Loucy (cell line): Measurements from ENCODE around the gene DKK3.

Source experiments
- H2AFZ ChIP-seq: fragments of 200-600 bp; sonication (generic); 2 replicates; pipeline ENCODE4 v1.6.0; 2016; ENCODE audit warnings: antibody characterized with exemption, mild to moderate bottlenecking, low read length, moderate library complexity
- H3F3A ChIP-seq: fragments of 200-600 bp; 2 replicates; pipeline ENCODE4 v1.6.0; 2016; ENCODE audit warnings: antibody characterized with exemption, low read depth, mild to moderate bottlenecking
- H3K27me3 ChIP-seq: fragments of 200-600 bp; sonication (generic); 2 replicates; pipeline ENCODE4 v1.6.1; 2014; ENCODE audit warnings: low read length, mild to moderate bottlenecking; ENCODE audit not compliant: insufficient read depth, poor library complexity, severe bottlenecking
- H3K36me3 ChIP-seq: fragments of 200-600 bp; sonication (generic); 2 replicates; pipeline ENCODE4 v1.6.1; 2016; ENCODE audit warnings: low read length; ENCODE audit not compliant: insufficient read depth
- H3K4me1 ChIP-seq: fragments of 200-600 bp; sonication (generic); 2 replicates; pipeline ENCODE4 v1.5.1; 2014; ENCODE audit warnings: low read length, mild to moderate bottlenecking; ENCODE audit not compliant: insufficient read depth, poor library complexity, severe bottlenecking
- H3K4me2 ChIP-seq: fragments of 200-600 bp; sonication (generic); 2 replicates; pipeline ENCODE4 v1.6.0; 2014; ENCODE audit warnings: antibody characterized with exemption, low read length, low read depth, mild to moderate bottlenecking; ENCODE audit not compliant: poor library complexity, severe bottlenecking
- H3K4me3 ChIP-seq: fragments of 200-600 bp; sonication (generic); 2 replicates; pipeline ENCODE4 v1.5.1; 2014; ENCODE audit warnings: low read length, mild to moderate bottlenecking, mixed read lengths; ENCODE audit not compliant: poor library complexity, severe bottlenecking
- H3K79me2 ChIP-seq: fragments of 200-600 bp; sonication (generic); 2 replicates; pipeline ENCODE4 v1.6.1; 2014; ENCODE audit warnings: low read length; ENCODE audit not compliant: insufficient read depth
- H3K9ac ChIP-seq: fragments of 200-600 bp; sonication (generic); 2 replicates; pipeline ENCODE4 v1.6.0; 2014; ENCODE audit warnings: mild to moderate bottlenecking, low read depth, low read length, moderate library complexity; ENCODE audit not compliant: poor library complexity, severe bottlenecking
- H3K9me2 ChIP-seq: fragments of 200-600 bp; sonication (generic); replicated peaks from 2 replicates; pipeline ENCODE4 v1.6.1; 2016; ENCODE audit warnings: low read depth, low read length, mixed read lengths
- H3K9me3 ChIP-seq: fragments of 200-600 bp; sonication (generic); 2 replicates; pipeline ENCODE4 v1.6.1; 2014; ENCODE audit warnings: mild to moderate bottlenecking, antibody characterized with exemption, low read length, low read depth; ENCODE audit not compliant: insufficient read depth
- H4K20me1 ChIP-seq: fragments of 200-600 bp; sonication (generic); 2 replicates; pipeline ENCODE4 v1.6.0; 2014; ENCODE audit warnings: antibody characterized with exemption, low read length, mild to moderate bottlenecking; ENCODE audit not compliant: insufficient read depth, poor library complexity, severe bottlenecking
- CTCF ChIP-seq: fragments of 200-600 bp; sonication (generic); conservative IDR thresholded peaks from 2 replicates; pipeline ENCODE4 v1.5.1; 2014; ENCODE audit warnings: mild to moderate bottlenecking, antibody characterized with exemption, low read length
- EZH2phosphoT487 ChIP-seq: fragments of 200-600 bp; IDR thresholded peaks from 2 replicates; pipeline ENCODE4 v1.6.1; 2018; ENCODE audit warnings: antibody characterized with exemption, mild to moderate bottlenecking, moderate library complexity, borderline replicate concordance

Gene DKK3

GRCh38 chr11:11987503-11988022 is 20.9 kb downstream of the DKK3 start:
- H3K79me2 ChIP-seq, result no peaks in the 10 kb centered on the region
- H3K9me3 ChIP-seq, result no peaks in the 10 kb centered on the region
- no peaks in the 10 kb centered on the region for H3K9me2 ChIP-seq
- no peak for TF ChIP-seq EZH2phosphoT487
- peak; percentile 53; the same call in 1 of the 2 replicates for TF ChIP-seq CTCF
- no peaks in the 10 kb centered on the region for H3K36me3 ChIP-seq
- no peaks in the 10 kb centered on the region for H3K4me1 ChIP-seq
- no peaks in the 10 kb centered on the region for H3F3A ChIP-seq
- peak overlapping the region; percentile 71 for H2AFZ ChIP-seq
- no peaks in the 10 kb centered on the region for H4K20me1 ChIP-seq
- no peaks in the 10 kb centered on the region for H3K27me3 ChIP-seq
- no peak overlapping the region for H3K4me3 ChIP-seq
- H3K4me2 ChIP-seq, result no peak overlapping the region
- no peak overlapping the region for H3K9ac ChIP-seq

- Histone ChIP-seq H4K20me1 (no peaks in the 10 kb centered on the region), H3K4me3 (no peak overlapping the region), H2AFZ (no peak overlapping the region), H3K9me3 (no peaks in the 10 kb centered on the region), H3K27me3 (no peaks in the 10 kb centered on the region), H3K36me3 (no peaks in the 10 kb centered on the region), H3K4me2 (no peak overlapping the region), H3F3A (no peaks in the 10 kb centered on the region), H3K79me2 (no peaks in the 10 kb centered on the region), H3K9me2 (no peaks in the 10 kb centered on the region), H3K9ac (no peak overlapping the region), H3K4me1 (no peaks in the 10 kb centered on the region)
- TF ChIP-seq CTCF, result no peak
- no peak for TF ChIP-seq EZH2phosphoT487
These were observed 22.2 kb downstream of the DKK3 start for GRCh38 chr11:11985954-11986949.

- Histone ChIP-seq H3K9me3 (no peaks in the 10 kb centered on the region), H3K9ac (no peak overlapping the region), H3K4me1 (no peaks in the 10 kb centered on the region)
These were observed 23.3 kb downstream of the DKK3 start for GRCh38 chr11:11985016-11985715.

More at GRCh38 chr11:11985016-11985715, 23.3 kb downstream of the DKK3 start:
- Histone ChIP-seq H3K4me2 (no peak overlapping the region), H2AFZ (no peak overlapping the region), H4K20me1 (no peaks in the 10 kb centered on the region), H3K4me3 (no peak overlapping the region), H3K9me2 (no peaks in the 10 kb centered on the region), H3K79me2 (no peaks in the 10 kb centered on the region), H3F3A (no peaks in the 10 kb centered on the region), H3K36me3 (no peaks in the 10 kb centered on the region), H3K27me3 (no peaks in the 10 kb centered on the region)
- TF ChIP-seq EZH2phosphoT487 (no peak), CTCF (no peak)
